Upper lobe of left lung (tissue), 4 donors: Measurements from ENCODE around the gene SDS.

Experiments
- POLR2A ChIP-seq, 4 donors: fragments of 450-650 bp; IDR thresholded peaks; one replicate each; pipeline ENCODE4 v1.5.1; 2016 to 2017; ENCODE audit warnings: antibody characterized with exemption in 4 of 4, mild to moderate bottlenecking in 2 of 4
- POLR2AphosphoS5 ChIP-seq, 2 donors: sonication (generic); formaldehyde crosslinking; IDR thresholded peaks; one replicate each; pipeline ENCODE4 v1.5.1; 2017; ENCODE audit warnings: antibody characterized with exemption in 2 of 2
- TF ChIP-seq, protein P1 (sequence below), 6 experiments: fragments of 450-650 bp in 4 of 6; fragments of 200-600 bp in 2 of 6; sonication (generic) in 2 of 6; IDR thresholded peaks; one replicate each; pipeline ENCODE4 v1.5.1; 2016 to 2019; ENCODE audit warnings: antibody characterized with exemption in 6 of 6

DNA sequence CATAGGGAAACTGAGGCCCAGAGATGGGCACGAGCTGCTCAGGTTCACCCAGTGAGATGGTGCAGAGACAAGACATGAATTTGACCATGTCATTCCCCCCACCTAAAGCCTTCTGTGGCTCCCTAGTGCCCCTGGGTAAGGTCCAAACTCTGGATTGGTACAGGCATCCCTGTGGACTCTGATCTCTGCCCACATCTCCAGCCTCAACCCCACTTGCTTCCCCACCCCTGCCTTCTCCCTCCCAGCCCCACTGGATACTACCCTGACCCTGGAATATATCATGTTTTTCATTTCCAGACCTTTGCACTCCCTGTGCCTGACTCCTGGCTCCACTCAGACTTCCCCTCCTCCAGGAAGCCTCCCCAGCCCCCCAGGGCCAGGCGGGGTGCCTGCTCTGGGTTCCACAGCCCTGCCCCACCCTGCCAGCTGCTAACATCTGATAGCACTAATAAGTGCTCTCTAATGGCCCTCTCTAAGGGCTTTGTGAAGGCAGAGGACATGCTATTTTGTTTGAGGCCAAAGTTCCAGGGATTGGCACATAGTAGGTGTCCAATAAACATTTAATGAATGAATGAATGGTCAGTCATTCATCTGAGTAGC, 17.4 kb upstream of the SDS start:
- TF ChIP-seq, protein P1, sequence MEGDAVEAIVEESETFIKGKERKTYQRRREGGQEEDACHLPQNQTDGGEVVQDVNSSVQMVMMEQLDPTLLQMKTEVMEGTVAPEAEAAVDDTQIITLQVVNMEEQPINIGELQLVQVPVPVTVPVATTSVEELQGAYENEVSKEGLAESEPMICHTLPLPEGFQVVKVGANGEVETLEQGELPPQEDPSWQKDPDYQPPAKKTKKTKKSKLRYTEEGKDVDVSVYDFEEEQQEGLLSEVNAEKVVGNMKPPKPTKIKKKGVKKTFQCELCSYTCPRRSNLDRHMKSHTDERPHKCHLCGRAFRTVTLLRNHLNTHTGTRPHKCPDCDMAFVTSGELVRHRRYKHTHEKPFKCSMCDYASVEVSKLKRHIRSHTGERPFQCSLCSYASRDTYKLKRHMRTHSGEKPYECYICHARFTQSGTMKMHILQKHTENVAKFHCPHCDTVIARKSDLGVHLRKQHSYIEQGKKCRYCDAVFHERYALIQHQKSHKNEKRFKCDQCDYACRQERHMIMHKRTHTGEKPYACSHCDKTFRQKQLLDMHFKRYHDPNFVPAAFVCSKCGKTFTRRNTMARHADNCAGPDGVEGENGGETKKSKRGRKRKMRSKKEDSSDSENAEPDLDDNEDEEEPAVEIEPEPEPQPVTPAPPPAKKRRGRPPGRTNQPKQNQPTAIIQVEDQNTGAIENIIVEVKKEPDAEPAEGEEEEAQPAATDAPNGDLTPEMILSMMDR (IDR thresholded peaks at IDR 0.05): no peak
- no peak for TF ChIP-seq POLR2A (IDR thresholded peaks at IDR 0.05)
- no peak for TF ChIP-seq POLR2AphosphoS5 (IDR thresholded peaks at IDR 0.05)
